SK-N-SH (cell line): ENCODE measurements around the gene SLC19A3. TPM values are rescaled to one million over a fixed set of nuclear protein-coding genes. Genes with fewer than 3 reads are reported as not detected.

Experiments used
- CTCF ChIA-PET: fragments of 300-600, 350-600 bp; formaldehyde crosslinking; extraction: SDS; loops from one replicate; lab custom pipeline; 2021; lab: Yijun Ruan, JAX
- POLR2A ChIA-PET: fragments of 350-600 bp; sonication (Branson Sonifier 250); formaldehyde crosslinking; extraction: SDS; loops from one replicate; lab custom pipeline; 2020; ENCODE audit warnings: antibody characterized with exemption, inconsistent platforms; lab: Yijun Ruan, JAX
- DNase-seq: peaks from one replicate; pipeline ENCODE4 v3.0.0; 2012
- H2AFZ ChIP-seq: fragments of 200-600 bp; sonication (generic); 2 replicates; pipeline ENCODE4 v1.8.1; 2016; ENCODE audit warnings: antibody characterized with exemption, mild to moderate bottlenecking, low read depth
- H3F3A ChIP-seq: fragments of 200-600 bp; sonication (generic); replicated peaks from 2 replicates; pipeline ENCODE3; 2016; ENCODE audit warnings: antibody characterized with exemption, mild to moderate bottlenecking; ENCODE audit not compliant: insufficient read depth
- H3K27ac ChIP-seq, 2 experiments: fragments of 200-500 bp in 1 of 2; fragments of 200-600 bp in 1 of 2; sonication (Bioruptor generic) in 1 of 2; sonication (generic), shearing (Covaris generic) in 1 of 2; 2 replicates each; pipeline versions ENCODE4 v1.5.1 to v1.6.1; 2014 to 2016; ENCODE audit warnings: low read depth in 2 of 2, inconsistent platforms in 1 of 2, low read length in 1 of 2, mild to moderate bottlenecking in 1 of 2, mixed read lengths in 1 of 2
- H3K27me3 ChIP-seq: fragments of 200-600 bp; sonication (generic), shearing (Covaris generic); 2 replicates; pipeline ENCODE4 v1.6.1; 2016; ENCODE audit warnings: mixed run types; ENCODE audit not compliant: insufficient read depth
- H3K36me3 ChIP-seq, 2 experiments: fragments of 200-500 bp in 1 of 2; fragments of 200-600 bp in 1 of 2; sonication (Bioruptor generic) in 1 of 2; sonication (generic) in 1 of 2; replicated peaks in 1 of 2; 2 replicates each; pipeline versions ENCODE3 to v1.5.1; 2014 to 2016; ENCODE audit warnings: low read length in 1 of 2, mild to moderate bottlenecking in 1 of 2; ENCODE audit not compliant: insufficient read depth in 2 of 2, control insufficient read depth in 1 of 2
- H3K4me1 ChIP-seq, 2 experiments: fragments of 200-500 bp in 1 of 2; fragments of 200-600 bp in 1 of 2; sonication (Bioruptor generic) in 1 of 2; sonication (generic), shearing (Covaris generic) in 1 of 2; 2 replicates each; pipeline versions ENCODE4 v1.5.1 to v1.6.1; 2014 to 2016; ENCODE audit warnings: low read depth in 1 of 2, low read length in 1 of 2, mixed run types in 1 of 2; ENCODE audit not compliant: insufficient read depth in 2 of 2, control insufficient read depth in 1 of 2
- H3K4me2 ChIP-seq: fragments of 200-600 bp; sonication (generic), shearing (Covaris generic); 2 replicates; pipeline ENCODE4 v1.6.1; 2017; ENCODE audit warnings: mixed run types
- H3K4me3 ChIP-seq, 2 experiments: fragments of 200-500 bp in 1 of 2; fragments of 200-600 bp in 1 of 2; sonication (Bioruptor generic) in 1 of 2; sonication (generic), shearing (Covaris generic) in 1 of 2; 2 replicates each; pipeline versions ENCODE4 v1.5.1 to v1.8.1; 2014 to 2016; ENCODE audit warnings: low read depth in 2 of 2, inconsistent platforms in 1 of 2, low read length in 1 of 2, mild to moderate bottlenecking in 1 of 2, mixed read lengths in 1 of 2, moderate library complexity in 1 of 2
- H3K79me2 ChIP-seq: fragments of 200-600 bp; sonication (generic); 2 replicates; pipeline ENCODE4 v1.8.1; 2017; ENCODE audit warnings: mild to moderate bottlenecking; ENCODE audit not compliant: insufficient read depth
- H3K9ac ChIP-seq: fragments of 200-600 bp; sonication (generic); 2 replicates; pipeline ENCODE4 v1.6.1; 2017; ENCODE audit warnings: mixed run types
- H3K9me2 ChIP-seq: fragments of 200-600 bp; sonication (generic); 2 replicates; pipeline ENCODE4 v1.6.1; 2017; ENCODE audit warnings: mixed run types
- H3K9me3 ChIP-seq: fragments of 200-600 bp; sonication (generic); 2 replicates; pipeline ENCODE4 v1.6.1; 2017; ENCODE audit warnings: mixed run types, mild to moderate bottlenecking, moderate library complexity
- H4K20me1 ChIP-seq: fragments of 200-600 bp; sonication (generic); 2 replicates; pipeline ENCODE4 v1.6.1; 2017; ENCODE audit warnings: mild to moderate bottlenecking, mixed run types; ENCODE audit not compliant: insufficient read depth
- CTCF ChIP-seq: fragments of 200-600 bp; sonication (generic); IDR thresholded peaks from 2 replicates; pipeline ENCODE4 v1.6.1; 2017; ENCODE audit warnings: antibody characterized with exemption, mild to moderate bottlenecking, moderate library complexity
- EZH2phosphoT487 ChIP-seq: fragments of 200-600 bp; sonication (generic); IDR thresholded peaks from 2 replicates; pipeline ENCODE4 v1.6.1; 2017; ENCODE audit warnings: low read depth, mixed run types, mild to moderate bottlenecking, antibody characterized with exemption, moderate library complexity, borderline replicate concordance
- FOSL2 ChIP-seq: IDR thresholded peaks from 2 replicates; pipeline ENCODE4 v1.4.0; 2012; ENCODE audit warnings: low read depth, mild to moderate bottlenecking, moderate library complexity, borderline replicate concordance
- FOXJ3 ChIP-seq: sonication (generic); formaldehyde crosslinking; IDR thresholded peaks from 2 replicates; pipeline ENCODE4 v1.5.1; 2020; ENCODE audit warnings: mild to moderate bottlenecking, missing genetic modification reagents
- GABPA ChIP-seq: IDR thresholded peaks from 2 replicates; pipeline ENCODE4 v1.4.0; 2012; ENCODE audit warnings: low read depth, mild to moderate bottlenecking
- IRF3 ChIP-seq: fragments of 150-350 bp; IDR thresholded peaks from 2 replicates; pipeline ENCODE4 v1.6.1; 2016; ENCODE audit warnings: mild to moderate bottlenecking, low read depth, low read length
- JUND ChIP-seq: IDR thresholded peaks from 2 replicates; pipeline ENCODE4 v1.4.0; 2012
- MEF2A ChIP-seq: IDR thresholded peaks from 2 replicates; pipeline ENCODE4 v1.4.0; 2012; ENCODE audit warnings: low read depth, borderline replicate concordance
- PBX3 ChIP-seq: IDR thresholded peaks from 2 replicates; pipeline ENCODE4; 2012
- POLR2AphosphoS5 ChIP-seq: IDR thresholded peaks from 2 replicates; pipeline ENCODE4 v1.6.1; 2012; ENCODE audit warnings: low read depth, low read length
- RCOR1 ChIP-seq: fragments of 150-350 bp; IDR thresholded peaks from 2 replicates; pipeline ENCODE4 v1.6.1; 2017; ENCODE audit warnings: antibody characterized with exemption, low read length
- REST ChIP-seq: IDR thresholded peaks from 2 replicates; pipeline ENCODE4 v1.6.1; 2012; ENCODE audit warnings: mild to moderate bottlenecking, low read depth, low read length, moderate library complexity
- RXRA ChIP-seq: IDR thresholded peaks from 2 replicates; pipeline ENCODE4 v1.4.0; 2012; ENCODE audit warnings: low read depth, mild to moderate bottlenecking, borderline replicate concordance
- SMC3 ChIP-seq: IDR thresholded peaks from 2 replicates; pipeline ENCODE4 v1.6.1; 2012; ENCODE audit warnings: low read depth, low read length, improper control_type of control experiment
- TAF1 ChIP-seq: IDR thresholded peaks from 2 replicates; pipeline ENCODE4 v1.6.1; 2012; ENCODE audit warnings: low read depth, mild to moderate bottlenecking, low read length, moderate library complexity, borderline replicate concordance
- TCF12 ChIP-seq: IDR thresholded peaks from 2 replicates; pipeline ENCODE4 v1.4.0; 2012
- USF1 ChIP-seq: IDR thresholded peaks from 2 replicates; pipeline ENCODE4 v1.4.0; 2012; ENCODE audit warnings: low read depth, borderline replicate concordance
- WGBS: methylation state at CpG from one replicate; pipeline ENCODE4 v1.1.6; 2017; ENCODE audit warnings: low lambda C conversion rate; 5-methylcytosine and 5-hydroxymethylcytosine counted together
- polyA plus RNA-seq, 3 experiments: library from polyadenylated mRNA; depleted of rRNA; stranded (reverse); fragments of >200 nt; gene quantifications; 2 replicates each; pipeline ENCODE4 v1.2.3, GENCODE V29; 2012

Gene SLC19A3
- polyA plus RNA-seq, 1 of the 3 experiments (the other 2 are of a cell fraction) = 0.02 TPM

GRCh38 chr2:227739351-227739750 lies 21.5 kb upstream of the SLC19A3 start:
- no peak overlapping the region for H3K4me3 ChIP-seq
- POLR2A ChIA-PET = no interaction called here

GRCh38 chr2:227728035-227728434 lies 10.2 kb upstream of the SLC19A3 start, which contains the start of gene SCYGR7:
SCYGR7 (plus strand) TSS chr2:227728335; CDS start chr2:227728335, 0 bp downstream.
- Histone ChIP-seq H3F3A (no peaks in the 10 kb centered on the region), H3K4me3 (no peak within 1 kb of the TSS)
- 66% methylated on average over 5 of the region's 5 CpGs for WGBS

More at GRCh38 chr2:227739351-227739750, 21.5 kb upstream of the SLC19A3 start:
- no peak overlapping the region for H2AFZ ChIP-seq
- TF ChIP-seq FOXJ3 = no peak
- H3F3A ChIP-seq = no peaks in the 10 kb centered on the region
- no peaks in the 10 kb centered on the region; the same call in 1 of the 2 replicates for H3K27me3 ChIP-seq
- 84% methylated on average over 14 of the region's 14 CpGs for WGBS
- H3K79me2 ChIP-seq = no peaks in the 10 kb centered on the region
- no peaks in the 10 kb centered on the region for H4K20me1 ChIP-seq
- DNase-seq = no peak
- H3K9ac ChIP-seq = no peak overlapping the region
- no peak overlapping the region for H3K27ac ChIP-seq
- no peaks in the 10 kb centered on the region for H3K9me2 ChIP-seq
- no peaks in the 10 kb centered on the region for H3K9me3 ChIP-seq
- no peak overlapping the region for H3K4me2 ChIP-seq
- no peaks in the 10 kb centered on the region for H3K4me1 ChIP-seq
- CTCF ChIA-PET = interaction anchor here (1.3 to 2.0 kb wide), 2 partner anchors 16 to 77 kb away, joined by 3 to 4 read pairs; no protein-coding TSS in a partner anchor
- no peaks in the 10 kb centered on the region for H3K36me3 ChIP-seq

More at GRCh38 chr2:227728035-227728434, 10.2 kb upstream of the SLC19A3 start, which contains the start of gene SCYGR7:
- no peak for DNase-seq
- Histone ChIP-seq H3K9me3 (no peaks in the 10 kb centered on the region), H3K4me2 (no peak within 1 kb of the TSS), H3K4me1 (no peaks in the 10 kb centered on the region), H3K9ac (no peak within 1 kb of the TSS), H3K27ac (no peak within 1 kb of the TSS), H3K9me2 (no peaks in the 10 kb centered on the region), H3K27me3 (peaks cover 46% of the 10 kb centered on the region), H2AFZ (no peak within 1 kb of the TSS), H4K20me1 (no peaks in the 10 kb centered on the region), H3K79me2 (no peaks in the 10 kb centered on the region), H3K36me3 (no peaks in the 10 kb centered on the region)
- ChIA-PET POLR2A (no interaction called here), CTCF (no interaction called here)
- TF ChIP-seq POLR2AphosphoS5 (no peak), FOXJ3 (no peak), CTCF (no peak), REST (no peak), PBX3 (no peak), GABPA (no peak), JUND (no peak), SMC3 (no peak), EZH2phosphoT487 (no peak), RCOR1 (no peak), IRF3 (no peak), RXRA (no peak), TCF12 (no peak), MEF2A (no peak), FOSL2 (no peak), USF1 (no peak), TAF1 (no peak)
